Cerebellar cortex (tissue), 1 donor: ENCODE measurements around the gene CHN2.

Experiments used
- DNase-seq: peaks from one replicate; pipeline ENCODE4 v3.0.0-alpha.2; 2015; ENCODE audit warnings: low spot score

The CHN2 gene

DNA sequence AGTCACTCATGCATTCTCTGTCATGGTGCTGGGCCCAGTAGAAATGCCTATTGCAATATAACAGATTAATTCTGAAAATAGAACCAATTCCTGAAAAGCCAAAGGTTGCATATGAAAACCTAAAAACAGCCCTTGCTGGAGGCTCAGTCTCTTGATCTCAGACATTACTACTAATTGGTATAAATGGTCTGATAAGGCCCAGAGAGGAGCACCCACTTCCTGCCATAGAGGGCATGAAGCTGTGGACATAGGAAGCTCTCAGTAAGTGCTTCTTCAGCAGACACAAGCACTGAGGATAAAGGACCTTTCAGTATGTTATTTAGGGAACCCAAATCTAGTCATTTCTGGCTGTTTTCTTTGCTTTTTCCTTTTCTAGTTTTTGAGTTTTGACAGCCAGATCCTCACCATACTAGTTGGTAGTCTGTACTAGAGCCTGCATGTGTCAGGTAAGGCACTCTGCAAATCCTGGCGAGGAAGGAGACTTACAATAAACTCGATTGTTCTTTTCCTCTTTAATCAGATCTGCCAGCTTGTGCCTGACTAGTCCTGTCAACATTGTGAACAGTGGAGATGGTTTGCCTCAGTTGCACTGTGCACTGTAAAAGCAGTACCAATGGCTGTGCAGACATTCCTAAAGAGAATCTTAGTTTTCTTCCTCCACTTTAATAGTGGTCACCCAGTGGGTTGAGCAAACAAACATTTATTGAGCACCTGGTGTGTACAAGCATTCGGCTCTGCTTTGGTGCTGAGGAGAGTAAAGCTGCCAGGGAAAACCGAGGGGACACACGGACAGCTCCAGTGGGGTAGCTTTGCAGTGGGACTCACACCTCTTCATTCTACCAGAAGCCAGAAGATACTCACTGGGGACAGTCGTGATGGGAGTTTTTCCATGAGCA lies 140.9 kb downstream of the CHN2 start:
- DNase-seq = no peak

DNA sequence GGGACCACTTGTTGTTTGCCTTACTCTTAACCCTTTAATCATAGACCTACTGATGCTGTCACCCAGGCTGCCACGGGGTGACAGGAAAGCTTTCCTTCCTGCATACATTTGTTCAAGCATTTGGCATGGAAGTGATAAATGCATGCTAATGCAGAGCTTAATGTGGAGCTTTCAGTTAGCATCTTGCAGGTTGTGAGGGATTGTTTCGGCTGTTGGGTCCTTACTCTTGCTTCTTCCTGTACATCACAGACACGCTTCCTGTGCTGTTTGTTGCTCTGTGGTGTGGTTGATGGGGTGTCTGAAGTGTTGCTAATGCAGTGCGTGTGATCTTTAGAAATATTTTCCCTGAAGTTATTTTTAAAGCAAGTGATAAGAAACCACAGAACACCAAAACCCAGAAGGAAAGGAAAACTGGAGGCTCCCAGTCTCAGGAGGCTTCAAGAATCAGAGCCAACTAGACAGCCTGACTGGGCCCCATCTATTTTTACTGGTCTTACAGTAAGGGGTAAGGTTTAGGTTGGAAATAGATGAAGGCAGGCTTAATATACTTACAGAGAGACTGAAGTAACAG lies 143.1 kb downstream of the CHN2 start:
- no peak for DNase-seq

DNA sequence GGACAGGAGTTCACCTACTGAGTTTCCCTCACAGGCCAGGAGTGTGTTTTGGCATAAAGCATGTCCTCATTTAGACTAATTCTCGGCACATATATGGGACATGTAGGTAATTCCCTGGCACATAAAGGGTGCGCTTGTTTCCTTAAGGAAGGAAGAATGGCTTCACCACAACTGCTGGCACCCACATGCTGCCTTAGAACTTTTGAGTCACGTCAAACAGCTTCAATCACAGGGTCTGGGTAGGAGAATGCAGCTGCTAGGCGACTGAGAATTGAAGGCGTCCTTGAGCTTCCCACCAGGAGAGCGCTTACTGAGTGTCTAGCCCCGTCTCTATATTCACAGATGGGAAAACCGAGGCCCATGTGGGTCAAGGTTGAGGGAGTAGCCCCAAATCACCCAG lies 146.1 kb downstream of the CHN2 start:
- DNase-seq = no peak

DNA sequence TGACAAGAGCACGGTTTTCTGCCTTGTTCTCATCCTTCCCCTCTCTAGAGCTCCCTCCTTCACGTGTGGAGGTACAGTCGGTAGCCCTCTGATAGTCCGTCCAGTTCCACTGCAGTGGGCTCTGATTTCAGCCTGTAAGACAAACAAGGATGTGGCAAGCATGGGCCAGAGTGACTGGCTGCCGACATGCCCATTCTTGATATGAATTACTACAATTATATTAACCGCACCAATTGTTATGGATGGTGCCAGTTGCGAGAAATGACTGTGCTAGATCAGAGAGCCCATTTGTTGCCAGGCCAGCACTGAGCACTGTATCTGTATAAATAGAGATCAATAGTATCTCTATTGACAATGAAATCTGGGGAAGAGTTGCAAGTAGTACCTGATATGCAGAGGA lies 146.6 kb downstream of the CHN2 start:
- no peak for DNase-seq

DNA sequence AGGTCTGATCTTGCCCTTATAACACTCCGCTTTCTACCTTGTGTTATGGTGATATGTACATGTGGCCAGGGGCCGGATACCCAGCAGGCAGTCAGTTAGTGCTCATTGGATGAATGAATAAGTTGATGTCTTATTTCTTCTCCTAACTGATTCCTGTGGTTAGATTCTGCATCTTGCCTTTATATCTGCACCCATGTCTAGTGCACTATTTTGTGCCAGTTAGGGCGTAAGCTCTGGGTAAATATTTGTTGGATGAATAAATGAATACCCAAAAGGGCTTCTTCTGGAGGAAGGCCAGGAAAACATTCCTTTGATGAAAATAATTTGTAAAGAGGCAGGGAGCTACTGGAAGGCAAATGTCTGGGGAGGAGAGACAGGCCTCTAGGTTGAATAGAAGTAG lies 148.2 kb downstream of the CHN2 start:
- no peak for DNase-seq

DNA sequence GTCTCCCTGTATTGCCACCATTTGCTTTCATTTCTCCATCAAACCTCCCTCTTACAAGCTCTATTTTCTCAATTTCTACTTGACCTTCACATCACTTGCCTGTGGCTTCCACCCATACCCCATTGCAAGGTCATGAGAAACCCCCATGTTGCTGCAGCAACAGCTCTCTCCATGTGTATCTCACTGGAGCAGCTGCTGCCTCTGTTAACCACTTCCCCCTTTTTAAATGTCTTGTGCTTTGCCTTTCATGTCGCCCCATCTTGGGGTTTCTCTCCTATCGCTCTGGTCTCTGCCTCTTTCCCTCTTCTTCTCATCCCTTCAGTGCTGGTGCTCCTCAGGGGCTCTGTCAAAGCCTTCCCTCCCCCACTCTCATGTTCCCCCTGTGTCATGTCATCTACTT lies 148.8 kb downstream of the CHN2 start:
- DNase-seq = no peak

DNA sequence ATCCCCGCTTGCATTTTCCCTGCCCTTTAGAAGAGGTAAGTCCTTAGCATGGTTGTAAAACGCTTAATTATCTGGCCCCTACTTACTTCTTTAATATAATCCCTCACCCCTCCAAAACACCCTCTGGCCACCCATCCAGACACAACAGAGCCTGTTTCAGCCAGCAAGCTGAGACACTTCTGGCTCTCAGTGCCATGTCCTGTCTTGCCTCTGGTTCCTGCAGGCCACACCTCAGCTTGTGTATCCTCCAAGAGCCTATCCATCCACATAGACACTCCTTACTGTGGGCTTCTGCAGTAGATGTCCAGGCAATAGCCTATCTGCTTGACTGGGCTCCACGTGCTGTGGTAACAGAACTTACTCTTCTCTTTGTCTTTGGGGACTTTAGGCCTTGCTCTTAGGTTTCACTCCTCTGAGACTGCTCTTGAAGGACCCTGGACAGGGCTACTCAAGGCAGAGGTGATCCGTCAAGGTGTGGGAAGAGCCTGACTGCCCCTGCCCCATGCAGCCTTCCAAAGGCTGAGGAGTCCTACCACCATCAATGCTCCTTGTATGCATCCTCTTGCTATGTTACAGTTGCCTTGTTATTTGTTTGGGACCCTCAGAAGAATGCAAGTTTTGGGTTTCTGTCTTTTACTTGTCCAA lies 149.9 kb downstream of the CHN2 start:
- DNase-seq = no peak

DNA sequence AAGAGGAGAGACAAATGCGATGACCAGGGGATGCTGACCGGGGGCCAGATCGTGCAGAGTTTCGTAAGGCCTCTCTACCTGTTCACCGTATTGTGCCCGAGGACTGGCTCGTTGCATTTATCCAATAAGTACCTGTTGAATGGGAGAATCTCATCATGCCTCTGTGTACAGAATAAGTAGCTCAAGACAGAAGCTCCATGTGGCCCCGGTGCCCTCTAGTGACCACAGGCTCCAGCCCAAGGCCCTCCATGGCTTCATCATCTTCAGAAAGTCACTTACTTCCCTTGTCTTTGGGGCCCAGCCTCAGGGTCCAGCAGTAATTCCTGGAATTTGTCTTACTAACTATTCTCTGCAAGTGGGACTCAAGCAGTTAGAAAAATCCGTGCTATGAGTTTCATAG lies 151.0 kb downstream of the CHN2 start:
- peak; percentile 59 for DNase-seq

DNA sequence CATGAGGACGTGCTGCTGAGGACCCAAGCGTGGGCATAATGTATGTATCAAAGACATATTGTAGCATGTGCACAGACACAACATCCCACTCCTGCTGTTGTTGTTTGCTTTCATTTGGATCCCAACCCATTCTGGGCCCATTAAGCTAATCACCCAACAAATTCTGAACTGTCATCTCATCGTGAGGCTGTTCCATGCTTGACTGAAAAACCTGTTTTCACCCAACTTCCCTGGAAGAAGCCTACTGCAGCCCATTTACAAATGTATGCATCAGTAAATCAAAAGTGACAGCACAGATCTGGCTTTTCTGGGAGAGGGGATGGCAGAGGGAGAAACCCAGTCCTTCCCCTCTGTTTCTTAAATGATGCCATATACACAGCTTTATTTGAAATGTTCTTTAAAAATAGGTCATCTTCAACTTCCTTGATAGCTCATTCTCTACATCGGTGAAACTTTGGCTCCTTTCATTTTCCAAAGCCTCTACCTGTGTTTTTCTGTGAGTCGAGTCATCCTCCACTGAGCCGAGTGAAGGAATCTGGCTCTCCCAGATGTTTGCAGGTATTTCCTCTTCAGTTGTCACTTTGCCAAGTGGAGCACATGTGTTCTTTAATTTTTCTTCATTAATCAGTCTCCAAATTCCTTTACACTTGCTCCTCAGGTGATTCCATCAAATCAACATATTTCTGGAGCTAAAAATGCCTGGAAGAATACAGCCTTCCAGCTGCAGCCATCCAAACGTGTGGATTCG lies 151.8 kb downstream of the CHN2 start:
- DNase-seq = no peak

DNA sequence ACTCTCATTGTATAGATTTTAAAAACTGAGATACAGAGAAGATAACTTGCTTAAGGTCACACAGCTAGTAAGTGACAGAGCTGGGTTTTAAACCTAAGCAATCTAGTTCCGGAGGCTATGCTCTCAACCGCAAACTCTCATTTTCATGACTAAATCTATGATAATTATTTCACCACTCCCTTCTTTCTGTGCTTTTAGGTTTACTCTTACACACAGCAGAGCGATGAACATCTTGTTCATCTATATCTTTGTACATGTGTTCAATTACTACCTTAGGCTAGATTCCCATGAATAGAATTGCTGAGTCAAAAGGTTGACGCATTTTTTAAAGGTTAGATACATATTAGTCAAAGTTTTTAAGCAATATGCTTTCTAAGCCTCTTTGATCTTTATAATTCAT lies 154.8 kb downstream of the CHN2 start:
- DNase-seq = no peak

DNA sequence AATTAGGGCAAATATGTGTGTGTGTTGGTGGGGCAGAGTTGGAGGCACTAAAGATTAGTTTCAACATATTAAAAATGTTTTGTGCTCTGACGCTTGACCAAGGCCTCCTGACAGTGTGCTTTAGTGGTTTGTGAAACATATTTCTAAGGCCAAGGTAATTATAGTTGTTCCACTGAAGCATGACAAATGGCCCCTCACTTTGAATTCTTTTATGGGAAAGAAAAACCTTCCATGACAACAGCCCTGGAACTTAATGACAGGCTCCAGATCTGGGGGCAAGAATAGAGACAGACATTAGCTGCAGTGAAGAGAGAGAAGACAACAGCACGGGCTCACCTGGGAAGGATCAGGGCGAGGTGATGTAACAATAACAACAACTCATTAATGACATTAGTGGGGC lies 155.8 kb downstream of the CHN2 start:
- no peak for DNase-seq

DNA sequence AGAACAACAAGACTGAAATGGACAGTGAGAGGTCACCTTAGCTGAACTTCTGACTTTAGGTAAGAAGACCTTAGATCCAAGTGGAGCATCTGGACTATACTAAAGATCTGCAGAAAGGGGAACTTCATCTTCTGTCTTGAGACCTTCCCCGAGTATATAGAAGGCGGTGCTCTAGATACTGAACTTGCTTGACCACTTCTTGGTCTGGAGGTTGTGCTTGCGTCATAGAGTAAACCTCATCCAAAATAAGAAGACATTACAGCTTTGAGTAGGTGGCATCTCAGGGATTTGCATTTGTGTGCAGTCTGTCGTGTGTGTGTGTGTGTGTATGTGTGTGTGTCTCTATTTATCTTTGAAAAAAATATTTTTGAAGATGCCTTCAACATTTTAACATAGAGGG lies 157.5 kb downstream of the CHN2 start:
- DNase-seq = no peak

DNA sequence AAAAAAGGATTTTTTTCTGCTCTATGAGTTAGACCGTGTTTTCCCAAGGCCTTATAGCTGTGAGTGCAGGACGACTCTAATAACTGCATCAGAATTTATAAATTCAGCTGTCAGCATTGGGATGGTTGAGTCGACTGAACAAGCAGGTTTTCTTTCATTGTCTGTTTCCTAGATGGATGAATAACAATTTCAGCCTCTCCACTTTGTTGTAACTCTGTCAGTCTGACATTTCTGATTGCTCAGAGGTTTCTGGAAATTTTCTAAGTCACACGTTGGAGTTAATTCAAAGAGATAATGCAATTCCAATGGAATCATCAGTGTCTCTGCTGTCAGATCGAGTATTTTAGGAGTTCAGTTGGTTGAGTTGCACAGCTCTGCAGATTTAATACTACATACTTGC lies 159.2 kb downstream of the CHN2 start:
- DNase-seq = no peak

DNA sequence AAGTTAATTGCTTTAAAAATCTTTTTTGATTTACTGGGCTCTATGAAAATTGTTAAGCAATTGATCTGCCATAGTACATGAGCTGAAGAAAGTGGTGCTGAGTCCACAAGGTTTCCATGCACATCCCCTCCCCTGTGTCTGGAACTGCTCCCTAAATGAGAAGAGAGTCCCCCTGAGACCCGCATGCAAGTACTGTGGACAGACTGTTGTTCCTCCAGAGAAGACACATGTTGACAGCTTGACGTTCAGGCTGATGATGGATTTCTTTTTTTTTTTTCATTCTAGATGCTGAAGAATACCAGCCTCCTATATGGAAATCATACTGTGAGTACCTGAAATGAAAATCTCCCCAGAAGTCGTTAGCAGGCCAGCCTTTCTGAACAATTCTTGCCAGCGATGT lies 159.8 kb downstream of the CHN2 start:
- DNase-seq = no peak

DNA sequence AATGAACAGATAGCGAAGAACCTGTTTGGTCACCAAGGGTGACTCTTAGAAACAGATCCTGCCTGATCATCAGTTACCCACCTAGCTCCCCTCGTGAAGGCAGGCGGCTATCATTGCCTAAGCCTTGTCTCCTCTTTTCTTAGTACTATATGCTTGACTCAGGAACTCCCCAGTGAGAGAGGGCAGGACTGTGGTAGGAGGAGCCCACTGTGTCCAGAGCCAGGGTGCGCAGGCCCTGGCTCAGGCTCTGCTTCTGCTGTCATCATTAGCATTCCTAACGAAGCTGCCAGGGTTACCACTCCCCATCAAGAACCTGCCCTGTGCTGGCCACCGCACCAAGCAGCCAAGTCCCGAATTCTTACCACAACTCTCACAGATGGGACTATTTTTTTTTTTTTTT lies 160.8 kb downstream of the CHN2 start:
- no peak for DNase-seq

DNA sequence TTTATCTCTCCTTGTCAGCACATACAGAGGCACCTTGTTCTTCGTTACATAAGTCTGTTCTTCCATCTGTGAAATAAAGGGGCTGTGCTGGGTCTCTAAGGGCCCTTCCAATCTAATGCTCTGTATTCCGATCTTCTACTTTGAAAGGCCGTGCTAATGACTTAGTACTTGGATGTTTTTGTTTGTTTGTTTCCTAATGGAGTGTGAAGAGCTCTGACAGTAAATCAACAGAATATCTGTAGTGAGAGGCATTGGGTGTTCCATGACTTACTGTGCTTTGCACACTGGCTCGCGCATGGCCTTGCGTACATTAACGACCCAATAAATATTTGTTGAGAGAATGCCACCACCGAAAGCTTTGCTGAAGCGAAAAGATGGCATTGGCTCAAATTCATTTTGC lies 162.1 kb downstream of the CHN2 start:
- DNase-seq = no peak

DNA sequence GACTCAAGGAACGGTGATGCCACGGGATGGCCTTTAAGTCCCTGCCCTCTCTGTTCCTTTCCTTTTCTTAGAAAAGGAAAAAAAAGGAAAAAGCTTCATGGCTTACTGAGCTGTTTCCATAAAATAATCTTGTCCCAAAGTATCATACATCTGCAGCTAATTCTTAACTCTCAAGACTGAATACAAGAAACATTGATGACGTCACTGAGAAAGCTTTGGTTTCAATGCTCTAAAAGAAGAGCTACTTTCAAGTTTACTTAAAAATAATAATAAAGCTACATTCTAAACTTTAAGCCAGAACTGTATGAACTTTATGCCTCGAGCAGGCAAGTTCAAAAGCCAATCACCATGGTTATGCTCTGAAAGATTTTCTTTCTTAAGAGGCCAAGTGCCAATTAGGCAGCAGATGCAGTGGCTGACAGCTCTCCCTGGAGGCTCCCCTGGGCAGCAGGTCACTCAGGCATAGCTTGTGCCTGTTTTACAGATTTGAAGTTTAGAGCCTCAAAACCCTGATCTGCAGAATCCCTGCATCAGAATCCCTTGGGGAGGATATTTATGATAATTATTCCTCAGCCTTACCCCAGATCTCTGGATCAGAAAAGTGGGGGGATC lies 165.0 kb downstream of the CHN2 start:
- no peak for DNase-seq

DNA sequence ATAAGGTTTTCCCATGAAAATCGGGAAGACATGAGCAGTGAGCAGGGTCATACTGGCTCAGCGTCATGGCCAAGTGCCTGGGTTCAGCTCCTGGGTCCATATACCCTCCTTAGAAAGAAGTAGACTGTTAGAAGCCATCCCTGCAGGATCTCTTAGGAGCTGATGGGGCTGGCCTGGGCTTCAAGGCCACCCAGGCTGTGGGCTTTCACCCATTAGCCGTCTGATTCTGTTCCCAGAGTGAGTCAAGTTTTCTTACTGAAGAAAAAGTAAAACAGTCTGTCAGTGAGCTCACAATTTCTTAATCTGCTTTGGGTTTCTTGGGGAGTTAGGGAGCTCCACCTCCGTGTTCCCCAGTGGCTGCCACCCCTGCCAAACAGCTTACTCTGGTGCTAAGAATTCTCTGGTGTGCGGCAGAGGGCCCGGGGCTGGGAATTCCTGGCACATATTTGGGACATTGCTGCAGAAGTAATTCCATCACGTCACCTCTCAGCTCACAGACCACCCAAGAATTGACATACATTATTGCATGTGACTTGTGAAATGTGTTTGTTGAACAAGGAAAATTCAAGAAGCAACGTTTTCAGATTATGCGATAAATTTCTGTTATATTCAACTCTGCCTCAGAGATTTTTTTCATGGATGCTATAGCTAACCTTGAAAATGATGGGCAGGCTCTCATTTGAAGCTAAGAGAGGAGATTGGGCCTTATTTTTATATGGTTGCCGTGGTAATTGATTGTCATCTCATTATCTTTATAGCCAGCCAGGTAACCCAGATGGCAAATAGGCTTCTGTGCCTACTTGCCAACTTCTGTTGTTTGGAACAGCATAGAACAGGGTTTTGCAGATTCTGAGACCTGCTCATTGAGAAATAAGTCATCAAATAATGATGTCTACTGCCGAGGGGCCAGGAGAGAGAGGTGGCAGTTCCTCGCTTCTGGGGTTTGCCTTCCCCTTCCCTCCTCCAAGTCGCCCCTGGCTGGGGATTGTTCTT lies 166.4 kb downstream of the CHN2 start:
- peak; percentile 79 for DNase-seq

DNA sequence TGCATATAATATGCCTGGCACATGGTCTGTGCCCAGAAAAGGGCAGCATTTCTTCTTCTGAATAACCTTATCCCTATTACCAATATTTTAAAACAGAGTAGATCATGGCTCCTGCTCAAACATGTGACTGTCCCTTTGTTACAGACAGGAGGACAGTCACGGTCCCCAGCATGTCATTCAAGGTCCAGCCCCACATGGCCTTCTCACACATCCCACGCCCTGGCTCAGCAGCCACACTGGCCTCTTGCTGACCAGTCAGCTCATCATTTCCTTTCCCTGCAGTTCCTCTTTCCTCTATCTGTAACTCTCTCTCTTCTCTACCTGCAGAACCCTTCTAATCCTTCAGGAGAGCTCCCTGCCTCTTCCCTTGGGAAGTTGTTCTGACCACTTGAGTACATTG lies 167.8 kb downstream of the CHN2 start:
- DNase-seq = no peak

DNA sequence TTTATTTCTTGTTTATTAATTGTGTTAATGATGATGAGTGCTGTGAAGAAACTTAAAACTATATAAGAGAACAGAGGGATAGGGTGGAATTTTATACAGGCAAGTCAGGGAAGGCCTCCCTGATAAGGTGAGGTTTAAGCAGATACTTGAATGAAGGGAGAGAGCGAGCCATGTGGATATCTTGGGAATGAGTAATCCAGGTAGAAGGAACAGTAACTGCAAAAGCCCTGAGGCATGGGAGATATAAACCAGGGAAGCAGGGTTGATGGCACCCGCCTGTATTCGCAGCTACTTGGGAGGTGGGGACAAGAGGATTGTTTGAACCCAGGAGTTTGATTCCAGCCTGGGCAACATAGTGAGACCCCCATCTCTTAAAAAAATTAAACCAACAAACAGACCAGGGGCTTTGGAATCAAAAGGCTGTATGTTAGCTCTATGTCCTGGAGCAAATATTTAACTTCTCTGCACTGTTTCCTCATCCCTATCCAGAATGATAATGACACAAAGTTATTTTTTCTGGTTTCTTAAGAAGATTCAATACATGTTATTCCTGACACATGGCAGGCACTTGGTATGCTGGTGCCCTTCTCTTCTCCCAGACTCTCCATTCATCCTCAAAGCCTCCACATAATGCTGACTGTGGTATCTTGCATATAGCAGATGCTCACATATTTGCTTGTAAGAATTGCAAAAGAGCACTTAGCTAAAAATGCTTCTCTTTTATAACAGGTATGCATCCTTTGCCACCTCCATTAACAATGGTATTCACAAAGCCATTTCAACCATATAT lies 169.3 kb downstream of the CHN2 start:
- no peak for DNase-seq
